ES-I3 (cell line): ENCODE data around the gene NDUFA3.

Experiments
- H3K36me3 ChIP-seq: 2 replicates; pipeline ENCODE4 v1.6.1; 2013; ENCODE audit warnings: mild to moderate bottlenecking, low read length, control low read depth, moderate library complexity; ENCODE audit not compliant: insufficient read depth
- H3K4me1 ChIP-seq: 2 replicates; pipeline ENCODE4 v1.6.1; 2013; ENCODE audit warnings: mild to moderate bottlenecking, control low read depth, low read length; ENCODE audit not compliant: insufficient read depth
- H3K9ac ChIP-seq: 2 replicates; pipeline ENCODE4 v1.6.1; 2013; ENCODE audit warnings: low read depth, mild to moderate bottlenecking, low read length, moderate library complexity
- H3K9me3 ChIP-seq: 2 replicates; pipeline ENCODE4 v1.6.1; 2013; ENCODE audit warnings: mild to moderate bottlenecking, low read length, moderate library complexity; ENCODE audit not compliant: control insufficient read depth, insufficient read depth

Gene NDUFA3

GRCh38 chr19:54156490-54156889 is 53.8 kb downstream of the NDUFA3 start:
- Histone ChIP-seq H3K9ac (no peak overlapping the region), H3K9me3 (no peaks in the 10 kb centered on the region), H3K4me1 (no peaks in the 10 kb centered on the region), H3K36me3 (no peaks in the 10 kb centered on the region; the same call in 1 of the 2 replicates)

- peaks cover 3% of the 10 kb centered on the region for H3K4me1 ChIP-seq
- no peak overlapping the region for H3K9ac ChIP-seq
- no peaks in the 10 kb centered on the region for H3K9me3 ChIP-seq
- H3K36me3 ChIP-seq = no peaks in the 10 kb centered on the region; the same call in 1 of the 2 replicates
These were observed 54.3 kb downstream of the NDUFA3 start for GRCh38 chr19:54156953-54157352.
